Gastrocnemius medialis (tissue), 4 donors: ENCODE measurements around the gene METAP1D. TPM values are rescaled to one million over a fixed set of nuclear protein-coding genes. Genes with fewer than 3 reads are reported as not detected.

Experiments
- ATAC-seq, 2 donors: fragments of 150-250 bp; one replicate each; pipeline ENCODE4 v1.9.1; 2016
- DNase-seq, 2 donors: peaks; one replicate each; pipeline ENCODE4 v3.0.0-alpha.2; 2019
- H3K27ac ChIP-seq, 4 donors: fragments of 200-600 bp; sonication (generic); 1 replicate in 1 of 4; 2 replicates in 3 of 4; pipeline ENCODE4 v1.5.1; 2016 to 2018; ENCODE audit warnings: mild to moderate bottlenecking in 2 of 4, moderate library complexity in 1 of 4
- H3K27me3 ChIP-seq, 3 donors: fragments of 200-600 bp; sonication (generic) in 2 of 3; 1 replicate in 1 of 3; 2 replicates in 2 of 3; pipeline versions ENCODE4 v1.5.1 to v1.6.0; 2016 to 2019; ENCODE audit warnings: mild to moderate bottlenecking in 1 of 3, moderate library complexity in 1 of 3
- H3K36me3 ChIP-seq, 2 donors: fragments of 200-600 bp; sonication (generic) in 1 of 2; one replicate each; pipeline ENCODE4 v1.5.1; 2017 to 2018
- H3K4me1 ChIP-seq, 2 donors: fragments of 200-600 bp; sonication (generic) in 1 of 2; one replicate each; pipeline ENCODE4 v1.5.1; 2016 to 2017; ENCODE audit warnings: mild to moderate bottlenecking in 2 of 2
- H3K4me3 ChIP-seq, 4 donors: fragments of 200-600 bp; sonication (generic) in 3 of 4; 1 replicate in 1 of 4; 2 replicates in 3 of 4; pipeline ENCODE4 v1.5.1; 2016 to 2019; ENCODE audit warnings: mild to moderate bottlenecking in 2 of 4
- H3K9me3 ChIP-seq, 3 donors: fragments of 200-600 bp; sonication (generic) in 2 of 3; 1 replicate in 1 of 3; 2 replicates in 2 of 3; pipeline ENCODE4 v1.5.1; 2016 to 2019
- CTCF ChIP-seq, 5 experiments: fragments of 450-650 bp in 3 of 5; fragments of 200-600 bp in 2 of 5; sonication (generic) in 2 of 5; IDR thresholded peaks in 4 of 5; conservative IDR thresholded peaks in 1 of 5; 1 replicate in 4 of 5; 2 replicates in 1 of 5; pipeline ENCODE4 v1.5.1; 2016 to 2019; ENCODE audit warnings: antibody characterized with exemption in 5 of 5, mild to moderate bottlenecking in 3 of 5, moderate library complexity in 3 of 5
- POLR2A ChIP-seq, 2 donors: fragments of 450-650 bp; IDR thresholded peaks; one replicate each; pipeline ENCODE4 v1.6.1; 2017; ENCODE audit warnings: antibody characterized with exemption in 2 of 2, mild to moderate bottlenecking in 2 of 2, moderate library complexity in 2 of 2
- in situ Hi-C, 4 donors: fragments of 200-750 bp; cut with MboI; loops; one replicate each; pipeline versions ENCODE4 v1.15.0 to v1.8.0; 2017; ENCODE audit warnings: low sequenced_read_pairs in 4 of 4
- intact Hi-C: fragments of 100-400 bp; cut with DNase I; formaldehyde crosslinking; loops from one replicate; pipeline ENCODE4 v1.15.1; 2023; ENCODE audit warnings: low total_unique reads
- total RNA-seq, 4 donors: library from RNA; depleted of rRNA; stranded (reverse); fragments of >200 nt; gene quantifications; one replicate each; pipeline versions ENCODE4 v1.1.0 to v1.2.3, GENCODE V29; 2016

The METAP1D gene
- total RNA-seq, 4 donors from 2014 or later = 4.3 to 14.3 (median 9.7) TPM

GRCh38 chr2:172102391-172103359, 102.9 kb downstream of the METAP1D start, which contains the start of gene DLX2:
Gene DLX2 (minus strand): TSS chr2:172102900. CDS start chr2:172102538, 362 bp downstream.
- Histone ChIP-seq H3K27ac (no peak within 1 kb of the TSS), H3K27me3 (peaks cover 98 to 100% (median 100%) of the 10 kb centered on the region in 3 donors), H3K36me3 (no peaks in the 10 kb centered on the region), H3K9me3 (no peaks in the 10 kb centered on the region), H3K4me3 (peak within 1 kb of the TSS; percentile 45 to 68 (median 52)), H3K4me1 (peaks cover 17 to 43% of the 10 kb centered on the region in 2 donors)
- in situ Hi-C loops (loop anchor here (10.0 to 25.0 kb wide), 5 partner anchors 290 to 515 kb away; no protein-coding TSS in a partner anchor), intact Hi-C loops (loop anchor here (1.0 to 10.0 kb wide), 5 partner anchors 18 to 415 kb away; partner anchors contain the start of genes DLX1 and DYNC1I2)
- DNase-seq (peak; percentile 54 to 56), ATAC-seq (peak; percentile 42 to 53)
- TF ChIP-seq POLR2A (IDR thresholded peaks at IDR 0.05) (no peak), CTCF (IDR thresholded peaks at IDR 0.05 in 4 of 5, conservative IDR thresholded peaks at IDR 0.05 in 1 of 5) (no peak)

GRCh38 chr2:172103471-172104272, 103.9 kb downstream of the METAP1D start:
- intact Hi-C loops (loop anchor here (1.0 to 10.0 kb wide), 5 partner anchors 19 to 416 kb away; partner anchors contain the start of genes DLX1 and DYNC1I2), in situ Hi-C loops (loop anchor here (10.0 to 25.0 kb wide), 5 partner anchors 291 to 516 kb away; no protein-coding TSS in a partner anchor)
- TF ChIP-seq POLR2A (IDR thresholded peaks at IDR 0.05) (no peak), CTCF (IDR thresholded peaks at IDR 0.05 in 4 of 5, conservative IDR thresholded peaks at IDR 0.05 in 1 of 5) (peak; percentile 76 to 85 (median 83))
- DNase-seq (peak; percentile 43 to 65), ATAC-seq (peak; percentile 30 to 72)
- no peaks in the 10 kb centered on the region for H3K9me3 ChIP-seq
- peaks cover 98 to 100% (median 100%) of the 10 kb centered on the region in 3 donors for H3K27me3 ChIP-seq
- H3K4me1 ChIP-seq = peaks cover 17 to 45% of the 10 kb centered on the region in 2 donors
- peak overlapping the region in 3 of 4 donors; percentile 45 to 68 (median 53) for H3K4me3 ChIP-seq
- H3K27ac ChIP-seq = no peak overlapping the region
- no peaks in the 10 kb centered on the region for H3K36me3 ChIP-seq

- Histone ChIP-seq H3K4me1 (peaks cover 16 to 35% of the 10 kb centered on the region in 2 donors), H3K4me3 (peak overlapping the region in 1 of 4 donors; percentile 35)
These were observed 105.8 kb downstream of the METAP1D start for GRCh38 chr2:172105471-172106107.

GRCh38 chr2:172106108-172106961, 106.6 kb downstream of the METAP1D start:
- Histone ChIP-seq H3K27me3 (peaks cover 77 to 79% (median 78%) of the 10 kb centered on the region in 3 donors), H3K4me1 (peaks cover 10 to 29% of the 10 kb centered on the region in 2 donors), H3K4me3 (peak overlapping the region in 3 of 4 donors; percentile 2 to 35 (median 8)), H3K27ac (no peak overlapping the region), H3K9me3 (no peaks in the 10 kb centered on the region), H3K36me3 (no peaks in the 10 kb centered on the region)
- in situ Hi-C loops (loop anchor here (10.0 to 25.0 kb wide), 5 partner anchors 294 to 519 kb away; no protein-coding TSS in a partner anchor), intact Hi-C loops (loop anchor here (5.0 to 10.0 kb wide), 2 partner anchors 152 to 509 kb away; no protein-coding TSS in a partner anchor)
- TF ChIP-seq CTCF (IDR thresholded peaks at IDR 0.05 in 4 of 5, conservative IDR thresholded peaks at IDR 0.05 in 1 of 5) = peak in 2 of 5 experiments; percentile 24 to 35
- TF ChIP-seq POLR2A (IDR thresholded peaks at IDR 0.05) = no peak
- no peak for DNase-seq
- ATAC-seq = no peak

More at GRCh38 chr2:172105471-172106107, 105.8 kb downstream of the METAP1D start:
- H3K36me3 ChIP-seq = no peaks in the 10 kb centered on the region
- ATAC-seq (no peak), DNase-seq (no peak)
- H3K27me3 ChIP-seq = peaks cover 84 to 86% (median 86%) of the 10 kb centered on the region in 3 donors
- intact Hi-C loops (loop anchor here (5.0 to 10.0 kb wide), 2 partner anchors 151 to 508 kb away; no protein-coding TSS in a partner anchor), in situ Hi-C loops (loop anchor here (10.0 to 25.0 kb wide), 5 partner anchors 293 to 518 kb away; no protein-coding TSS in a partner anchor)
- no peak overlapping the region for H3K27ac ChIP-seq
- no peak for TF ChIP-seq POLR2A (IDR thresholded peaks at IDR 0.05)
- H3K9me3 ChIP-seq = no peaks in the 10 kb centered on the region
